Natural killer cell treated with Interleukin-12 subunit alpha and Interleukin-12 subunit beta and Interleukin-15 and Interleukin-18, amount 100 ng/mL, for 72 hours (primary cell): Measurements from ENCODE around the gene CATSPERE. TPM values are rescaled to one million over a fixed set of nuclear protein-coding genes. Genes with fewer than 3 reads are reported as not detected.

Experiments
- ATAC-seq, 2 donors: fragments of 150-1000 bp; cut with Tn5 transposase in 1 of 2; sonication (Bioruptor Pico), chemical (Tn5 transposase) in 1 of 2; 2 replicates each; pipeline ENCODE4 v1.10.0; 2021
- DNase-seq: peaks from one replicate; pipeline ENCODE4 v3.0.0; 2022; ENCODE audit warnings: low spot score
- H3K27ac Mint-ChIP-seq, 2 donors: 1 replicate in 1 of 2; 2 replicates in 1 of 2; pipeline ENCODE4 v1.8.0; 2022; ENCODE audit warnings: mixed read lengths in 2 of 2, mild to moderate bottlenecking in 1 of 2, moderate library complexity in 1 of 2
- H3K27me3 Mint-ChIP-seq, 2 donors: 1 replicate in 1 of 2; 2 replicates in 1 of 2; pipeline ENCODE4 v1.8.0; 2022; ENCODE audit warnings: mixed read lengths in 2 of 2
- H3K36me3 Mint-ChIP-seq: one replicate; pipeline ENCODE4 v1.8.0; 2022; ENCODE audit warnings: mixed read lengths
- H3K4me1 Mint-ChIP-seq, 2 donors: 1 replicate in 1 of 2; 2 replicates in 1 of 2; pipeline ENCODE4 v1.8.0; 2022; ENCODE audit warnings: low read depth in 2 of 2, mixed read lengths in 2 of 2, mild to moderate bottlenecking in 1 of 2
- H3K4me3 Mint-ChIP-seq: one replicate; pipeline ENCODE4 v1.8.0; 2022; ENCODE audit warnings: mixed read lengths
- H3K9me3 Mint-ChIP-seq: 2 replicates; pipeline ENCODE4 v1.8.0; 2022; ENCODE audit warnings: mixed read lengths
- total RNA-seq, 2 donors: library from RNA; stranded (reverse); gene quantifications; one replicate each; pipeline ENCODE4 v1.2.3, GENCODE V29; 2022

Gene CATSPERE
- total RNA-seq, 2 donors from 2014 or later: 0.64 to 0.78 TPM

- no peaks in the 10 kb centered on the region for H3K36me3 Mint-ChIP-seq
- H3K27ac Mint-ChIP-seq: no peak overlapping the region
- no peaks in the 10 kb centered on the region for H3K9me3 Mint-ChIP-seq
- H3K4me1 Mint-ChIP-seq: peaks cover 0 to 11% of the 10 kb centered on the region in 2 donors
- ATAC-seq (no peak), DNase-seq (no peak)
- H3K27me3 Mint-ChIP-seq: peaks cover 18 to 29% of the 10 kb centered on the region in 2 donors
- no peak overlapping the region for H3K4me3 Mint-ChIP-seq
Measured at GRCh38 chr1:244598611-244599010, 137.5 kb downstream of the CATSPERE start.

GRCh38 chr1:244599937-244600350 lies 138.9 kb downstream of the CATSPERE start:
- H3K9me3 Mint-ChIP-seq: no peaks in the 10 kb centered on the region
- peak overlapping the region; percentile 67 for H3K4me3 Mint-ChIP-seq
- peak overlapping the region in 1 of 2 donors; percentile 25 for H3K27ac Mint-ChIP-seq

GRCh38 chr1:244601336-244601735 lies 140.3 kb downstream of the CATSPERE start:
- H3K27ac Mint-ChIP-seq: no peak overlapping the region
- no peak for DNase-seq
- no peaks in the 10 kb centered on the region for H3K36me3 Mint-ChIP-seq
- no peak for ATAC-seq
- H3K9me3 Mint-ChIP-seq: no peaks in the 10 kb centered on the region
- H3K4me3 Mint-ChIP-seq: no peak overlapping the region
- peaks cover 0 to 11% of the 10 kb centered on the region in 2 donors for H3K4me1 Mint-ChIP-seq
- peaks cover 16 to 29% of the 10 kb centered on the region in 2 donors for H3K27me3 Mint-ChIP-seq

More at GRCh38 chr1:244599937-244600350, 138.9 kb downstream of the CATSPERE start:
- ATAC-seq: peak; percentile 61 to 92
- DNase-seq: no peak
- Mint-ChIP-seq H3K4me1 (peaks cover 0 to 11% of the 10 kb centered on the region in 2 donors), H3K27me3 (peaks cover 18 to 29% of the 10 kb centered on the region in 2 donors), H3K36me3 (no peaks in the 10 kb centered on the region)

GRCh38 chr1:244603498-244603897 lies 142.4 kb downstream of the CATSPERE start:
- Mint-ChIP-seq H3K9me3 (no peaks in the 10 kb centered on the region), H3K4me1 (peaks cover 0 to 11% of the 10 kb centered on the region in 2 donors), H3K4me3 (no peak overlapping the region), H3K27ac (no peak overlapping the region), H3K27me3 (peaks cover 16 to 31% of the 10 kb centered on the region in 2 donors), H3K36me3 (no peaks in the 10 kb centered on the region)
- ATAC-seq (no peak), DNase-seq (no peak)

- no peaks in the 10 kb centered on the region for H3K4me1 Mint-ChIP-seq
- no peaks in the 10 kb centered on the region for H3K9me3 Mint-ChIP-seq
- no peak overlapping the region for H3K27ac Mint-ChIP-seq
- ATAC-seq (no peak), DNase-seq (no peak)
- no peak overlapping the region for H3K4me3 Mint-ChIP-seq
- H3K36me3 Mint-ChIP-seq: no peaks in the 10 kb centered on the region
- H3K27me3 Mint-ChIP-seq: peaks cover 8 to 22% of the 10 kb centered on the region in 2 donors
Measured at GRCh38 chr1:244605835-244606370, 144.8 kb downstream of the CATSPERE start.

- no peaks in the 10 kb centered on the region for H3K9me3 Mint-ChIP-seq
- no peak for DNase-seq
- ATAC-seq: no peak
- peaks cover 13 to 16% of the 10 kb centered on the region in 2 donors for H3K27me3 Mint-ChIP-seq
- no peak overlapping the region for H3K4me3 Mint-ChIP-seq
- no peaks in the 10 kb centered on the region for H3K4me1 Mint-ChIP-seq
- no peaks in the 10 kb centered on the region for H3K36me3 Mint-ChIP-seq
- no peak overlapping the region for H3K27ac Mint-ChIP-seq
Measured at GRCh38 chr1:244614113-244614836, 153.2 kb downstream of the CATSPERE start.

GRCh38 chr1:244614879-244615278 lies 153.8 kb downstream of the CATSPERE start:
- Mint-ChIP-seq H3K9me3 (no peaks in the 10 kb centered on the region), H3K36me3 (no peaks in the 10 kb centered on the region), H3K27me3 (peaks cover 13 to 16% of the 10 kb centered on the region in 2 donors), H3K4me3 (no peak overlapping the region), H3K4me1 (no peaks in the 10 kb centered on the region), H3K27ac (no peak overlapping the region)
- ATAC-seq (no peak), DNase-seq (no peak)

GRCh38 chr1:244615301-244615700 lies 154.2 kb downstream of the CATSPERE start:
- no peak overlapping the region for H3K27ac Mint-ChIP-seq
- no peak overlapping the region for H3K4me3 Mint-ChIP-seq
- DNase-seq (no peak), ATAC-seq (no peak)
- peaks cover 13 to 16% of the 10 kb centered on the region in 2 donors for H3K27me3 Mint-ChIP-seq
- no peaks in the 10 kb centered on the region for H3K9me3 Mint-ChIP-seq
- no peaks in the 10 kb centered on the region for H3K4me1 Mint-ChIP-seq
- no peaks in the 10 kb centered on the region for H3K36me3 Mint-ChIP-seq

GRCh38 chr1:244626709-244627108 lies 165.6 kb downstream of the CATSPERE start:
- no peak overlapping the region for H3K4me3 Mint-ChIP-seq
- peaks cover 8 to 30% of the 10 kb centered on the region in 2 donors for H3K27me3 Mint-ChIP-seq
- H3K36me3 Mint-ChIP-seq: no peaks in the 10 kb centered on the region
- H3K27ac Mint-ChIP-seq: no peak overlapping the region
- DNase-seq: no peak
- ATAC-seq: no peak
- H3K4me1 Mint-ChIP-seq: peaks cover 0 to 7% of the 10 kb centered on the region in 2 donors
- H3K9me3 Mint-ChIP-seq: no peaks in the 10 kb centered on the region

GRCh38 chr1:244628789-244629188 lies 167.7 kb downstream of the CATSPERE start:
- Mint-ChIP-seq H3K4me1 (peaks cover 0 to 7% of the 10 kb centered on the region in 2 donors), H3K9me3 (no peaks in the 10 kb centered on the region), H3K27me3 (peaks cover 8 to 37% of the 10 kb centered on the region in 2 donors), H3K27ac (no peak overlapping the region), H3K36me3 (no peaks in the 10 kb centered on the region), H3K4me3 (no peak overlapping the region)
- ATAC-seq (no peak), DNase-seq (no peak)

GRCh38 chr1:244633140-244633539 lies 172.1 kb downstream of the CATSPERE start:
- H3K36me3 Mint-ChIP-seq: no peaks in the 10 kb centered on the region
- no peak for ATAC-seq

GRCh38 chr1:244634546-244634945 lies 173.5 kb downstream of the CATSPERE start:
- Mint-ChIP-seq H3K4me1 (no peaks in the 10 kb centered on the region), H3K36me3 (no peaks in the 10 kb centered on the region), H3K27ac (no peak overlapping the region), H3K4me3 (no peak overlapping the region), H3K9me3 (no peaks in the 10 kb centered on the region), H3K27me3 (peaks cover under 1 to 16% of the 10 kb centered on the region in 2 donors)
- DNase-seq (no peak), ATAC-seq (no peak)

More at GRCh38 chr1:244633140-244633539, 172.1 kb downstream of the CATSPERE start:
- no peak for DNase-seq
- Mint-ChIP-seq H3K27ac (no peak overlapping the region), H3K4me1 (no peaks in the 10 kb centered on the region), H3K27me3 (peaks cover 0 to 22% of the 10 kb centered on the region in 2 donors), H3K4me3 (no peak overlapping the region), H3K9me3 (no peaks in the 10 kb centered on the region)

GRCh38 chr1:244636488-244637259 lies 175.6 kb downstream of the CATSPERE start:
- peaks cover 9 to 12% of the 10 kb centered on the region in 2 donors for H3K27me3 Mint-ChIP-seq
- no peaks in the 10 kb centered on the region for H3K4me1 Mint-ChIP-seq
- H3K27ac Mint-ChIP-seq: no peak overlapping the region

GRCh38 chr1:244639561-244639960 lies 178.5 kb downstream of the CATSPERE start:
- Mint-ChIP-seq H3K9me3 (no peaks in the 10 kb centered on the region), H3K4me1 (no peaks in the 10 kb centered on the region), H3K4me3 (no peak overlapping the region), H3K27me3 (peaks cover 13 to 17% of the 10 kb centered on the region in 2 donors), H3K27ac (no peak overlapping the region), H3K36me3 (no peaks in the 10 kb centered on the region)
- no peak for DNase-seq
- ATAC-seq: no peak

More at GRCh38 chr1:244636488-244637259, 175.6 kb downstream of the CATSPERE start:
- no peaks in the 10 kb centered on the region for H3K9me3 Mint-ChIP-seq
- H3K4me3 Mint-ChIP-seq: no peak overlapping the region
- H3K36me3 Mint-ChIP-seq: no peaks in the 10 kb centered on the region
- ATAC-seq: no peak
- no peak for DNase-seq
